Pericardium fibroblast (primary cell): ENCODE data around the gene LCE3A. TPM values are rescaled to one million over a fixed set of nuclear protein-coding genes. Genes with fewer than 3 reads are reported as not detected.

ENCODE experiments used
- total RNA-seq: library from RNA; depleted of rRNA; stranded (reverse); fragments of >200 nt; gene quantifications from 2 replicates; pipeline ENCODE4 v1.2.3, GENCODE V29; 2015

The LCE3A gene
- not detected in 2 replicates for total RNA-seq

DNA sequence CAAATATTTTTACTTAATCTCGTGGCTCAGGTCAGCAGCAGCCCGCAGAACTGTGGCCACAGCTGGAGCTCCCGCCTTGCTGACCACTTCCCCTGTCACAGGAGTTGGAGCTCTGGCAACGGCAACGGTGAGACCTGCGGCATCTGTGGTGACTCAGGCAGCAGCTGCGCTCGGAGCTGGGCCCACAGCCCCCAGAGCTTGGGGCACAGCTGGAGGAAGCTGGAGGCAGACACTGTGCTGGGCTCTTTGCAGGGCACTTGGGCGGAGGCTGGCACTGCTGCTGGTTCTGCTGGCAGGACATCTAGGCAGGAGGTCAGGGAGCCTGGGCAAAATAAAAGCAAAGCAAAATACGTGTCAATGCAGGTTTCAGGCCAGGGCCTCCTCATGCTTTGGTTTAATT lies at the start of gene LCE3A:
LCE3A (minus strand) TSS at position 301 of the 400 bp plus-strand sequence; CDS start at position 301, 0 bp downstream.

DNA sequence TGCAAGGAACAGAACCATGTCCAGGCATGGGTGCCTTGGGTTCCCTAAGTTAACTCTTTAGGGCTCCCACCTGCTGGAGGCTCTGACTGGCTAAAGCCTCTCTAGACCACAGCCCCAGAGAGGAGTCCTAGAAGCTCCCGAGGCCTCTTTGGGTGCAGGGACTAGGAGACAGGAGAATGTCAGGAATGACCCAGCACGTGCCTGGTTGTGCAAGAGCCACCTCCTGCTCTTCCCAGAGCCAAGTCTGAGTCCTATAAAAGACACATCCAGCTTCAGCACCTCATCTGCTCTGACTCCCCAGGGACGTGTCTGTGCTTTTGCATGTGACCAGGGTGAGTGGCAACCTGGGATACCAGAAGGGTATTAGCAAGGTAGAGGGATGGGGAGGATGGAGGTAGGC lies 40.2 kb upstream of the LCE3A start, which contains the start of gene LCE2D:
LCE2D (plus strand) TSS at position 283 of the 400 bp plus-strand sequence. CDS start 726 bp downstream, outside the sequence.

DNA sequence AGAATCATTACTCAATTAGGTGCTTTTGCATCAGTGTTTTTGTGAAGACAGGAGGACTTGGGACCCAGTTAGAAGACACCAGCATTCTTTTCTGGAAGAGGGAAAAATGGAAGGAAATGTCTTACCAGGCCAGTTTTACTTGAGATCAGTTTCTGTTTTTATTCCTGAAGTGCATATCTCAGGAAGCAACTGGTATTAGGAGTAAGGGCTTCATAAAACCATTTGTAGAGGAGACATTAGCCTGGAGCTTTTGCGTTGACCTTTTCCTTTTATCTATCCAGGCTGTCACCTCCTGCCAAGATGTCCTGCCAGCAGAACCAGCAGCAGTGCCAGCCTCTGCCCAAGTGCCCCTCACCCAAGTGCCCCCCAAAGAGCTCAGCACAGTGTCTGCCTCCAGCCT lies 9.4 kb downstream of the LCE3A start, which contains the start of gene LCE3B:
LCE3B (plus strand) TSS at position 301 of the 400 bp plus-strand sequence; CDS start at position 301, 0 bp downstream.

GRCh38 chr1:152599934-152600333 lies 23.0 kb downstream of the LCE3A start, which contains the start of gene LCE3C:
LCE3C (plus strand) TSS chr1:152600234; CDS start chr1:152600732, 498 bp downstream.

DNA sequence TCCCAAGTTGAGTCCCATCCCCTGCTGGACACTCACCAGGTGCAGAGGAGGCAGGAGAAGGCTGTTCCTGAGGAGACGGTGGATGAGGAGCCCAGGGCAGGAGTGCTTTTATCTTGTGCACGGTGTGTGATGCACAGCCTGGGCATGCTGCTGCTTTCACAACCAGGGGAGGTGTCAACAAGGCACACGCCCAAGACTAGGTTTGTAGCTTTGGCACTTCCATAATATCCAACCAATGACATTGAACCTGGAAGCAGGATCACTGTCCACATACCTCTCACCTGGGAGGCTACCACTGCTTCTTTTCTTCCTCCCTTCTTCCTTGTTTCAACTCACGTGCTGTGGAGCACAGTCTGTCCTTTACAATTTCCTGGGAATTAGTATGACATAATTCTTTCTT lies 42.5 kb downstream of the LCE3A start, which contains the start of gene LCE3D:
LCE3D (minus strand) TSS at position 84 of the 400 bp plus-strand sequence. CDS start 580 bp downstream, outside the sequence.

Other genes starting within 250 kb of the LCE3A start
- gene CRNN, start 208.8 kb downstream of the LCE3A start, total RNA-seq = not detected in 2 replicates
- not detected in 2 replicates for gene LCE5A, start 112.3 kb downstream of the LCE3A start, total RNA-seq
- gene CRCT1, start 108.6 kb downstream of the LCE3A start, total RNA-seq = not detected in 2 replicates
- not detected in 2 replicates for gene LCE3E, start 56.3 kb downstream of the LCE3A start, total RNA-seq
- gene LCE3D, start 42.6 kb downstream of the LCE3A start, total RNA-seq = not detected in 2 replicates
- gene LCE3C, start 22.9 kb downstream of the LCE3A start, total RNA-seq = not detected in 2 replicates
- not detected in 2 replicates for gene LCE3B, start 9.3 kb downstream of the LCE3A start, total RNA-seq
- not detected in 2 replicates for gene LCE2D, start 40.3 kb upstream of the LCE3A start, total RNA-seq
- not detected in 2 replicates for gene LCE2C, start 52.2 kb upstream of the LCE3A start, total RNA-seq
- gene LCE2B, start 63.0 kb upstream of the LCE3A start, total RNA-seq = not detected in 2 replicates
- not detected in 2 replicates for gene LCE2A, start 75.2 kb upstream of the LCE3A start, total RNA-seq
- not detected in 2 replicates for gene LCE4A, start 85.1 kb upstream of the LCE3A start, total RNA-seq
- gene KPRP, start 134.9 kb upstream of the LCE3A start, total RNA-seq = not detected in 2 replicates
- not detected in 2 replicates for gene LCE1F, start 152.0 kb upstream of the LCE3A start, total RNA-seq
- not detected in 2 replicates for gene LCE1E, start 163.2 kb upstream of the LCE3A start, total RNA-seq
- gene LCE1D, start 173.6 kb upstream of the LCE3A start, total RNA-seq = not detected in 2 replicates
- not detected in 2 replicates for gene LCE1C, start 183.5 kb upstream of the LCE3A start, total RNA-seq
- not detected in 2 replicates for gene LCE1B, start 188.9 kb upstream of the LCE3A start, total RNA-seq
- not detected in 2 replicates for gene LCE1A, start 204.4 kb upstream of the LCE3A start, total RNA-seq
- gene LCE6A, start 219.8 kb upstream of the LCE3A start, total RNA-seq = not detected in 2 replicates
- not detected in 2 replicates for gene LCE7A, start 236.9 kb upstream of the LCE3A start, total RNA-seq